ENCODE results near the gene TMEM242.

Gene TMEM242

GRCh38 chr6:157268835-157269234 lies 54.5 kb downstream of the TMEM242 start:
- no peak for DNase-seq

DNA sequence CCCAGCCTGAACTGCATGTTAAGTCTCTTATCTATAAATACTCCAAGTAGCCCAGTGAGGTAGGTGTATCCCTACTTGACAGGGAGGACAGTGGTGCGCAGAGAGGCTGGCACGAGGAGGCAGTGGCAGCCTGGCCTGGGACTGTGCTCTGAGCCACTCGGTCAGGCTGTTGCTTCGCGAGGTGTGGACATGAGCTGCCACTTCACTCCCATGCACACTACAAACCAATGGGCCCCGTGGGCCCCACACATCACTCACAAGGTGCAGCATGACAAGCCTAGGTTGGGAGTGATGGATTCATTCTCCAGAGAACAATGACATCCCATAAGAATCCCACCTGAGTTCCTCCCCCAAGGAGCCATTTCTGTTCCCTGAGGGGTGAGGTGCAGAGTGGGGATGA lies 54.9 kb downstream of the TMEM242 start:
- DNase-seq, result no peak

- no peak for DNase-seq
Observed at GRCh38 chr6:157267654-157268053, 55.7 kb downstream of the TMEM242 start.

DNA sequence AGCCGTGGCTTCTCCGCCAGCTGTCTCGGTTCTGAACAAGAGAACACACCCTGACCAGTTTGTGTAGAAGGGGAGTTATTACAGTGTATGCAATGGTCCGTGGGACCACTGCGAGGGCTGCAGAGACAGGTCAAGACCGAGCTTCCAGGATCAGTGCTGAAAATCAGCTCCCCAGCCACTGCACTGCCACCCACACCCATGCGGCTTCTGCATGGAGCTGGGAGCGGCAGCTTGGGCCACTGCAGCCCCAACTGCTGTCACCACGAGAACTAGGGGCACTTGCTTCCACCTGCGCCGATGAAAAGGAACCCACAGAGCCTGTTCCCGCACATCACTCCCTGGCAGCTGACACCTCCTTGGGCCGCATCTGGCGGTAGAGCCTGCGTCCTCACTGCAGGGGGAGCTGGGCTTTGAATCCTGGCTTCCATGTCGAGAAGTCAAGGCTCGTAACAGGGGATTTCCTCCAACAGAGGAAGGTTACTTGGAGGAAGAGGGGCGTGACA lies 56.2 kb downstream of the TMEM242 start:
- no peak for DNase-seq

- no peak for DNase-seq
Observed at GRCh38 chr6:157266274-157267101, 56.8 kb downstream of the TMEM242 start.

- no peak for DNase-seq
Observed at GRCh38 chr6:157265635-157266034, 57.7 kb downstream of the TMEM242 start.

DNA sequence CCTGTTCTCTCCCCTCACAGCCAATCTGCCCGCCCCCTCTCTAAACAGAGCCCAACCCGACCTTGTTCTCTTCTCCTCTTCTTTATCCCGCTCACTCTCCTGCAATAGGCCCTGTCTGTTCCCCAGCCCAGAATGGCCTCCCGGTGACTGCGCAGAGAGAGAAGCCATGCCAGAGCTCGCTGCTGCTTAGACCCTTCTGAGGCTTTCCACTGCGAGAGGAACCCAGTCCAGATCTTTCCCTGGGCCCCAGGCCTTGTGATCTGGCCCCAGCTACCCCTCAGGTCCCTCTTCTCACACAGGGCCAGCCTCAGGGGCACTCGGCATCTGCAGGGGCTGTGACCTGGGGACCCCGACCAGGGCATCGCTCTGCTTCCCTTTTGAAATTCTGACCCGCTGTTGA lies 58.1 kb downstream of the TMEM242 start:
- DNase-seq, result no peak

GRCh38 chr6:157264701-157265100 lies 58.6 kb downstream of the TMEM242 start:
- no peak for DNase-seq

DNA sequence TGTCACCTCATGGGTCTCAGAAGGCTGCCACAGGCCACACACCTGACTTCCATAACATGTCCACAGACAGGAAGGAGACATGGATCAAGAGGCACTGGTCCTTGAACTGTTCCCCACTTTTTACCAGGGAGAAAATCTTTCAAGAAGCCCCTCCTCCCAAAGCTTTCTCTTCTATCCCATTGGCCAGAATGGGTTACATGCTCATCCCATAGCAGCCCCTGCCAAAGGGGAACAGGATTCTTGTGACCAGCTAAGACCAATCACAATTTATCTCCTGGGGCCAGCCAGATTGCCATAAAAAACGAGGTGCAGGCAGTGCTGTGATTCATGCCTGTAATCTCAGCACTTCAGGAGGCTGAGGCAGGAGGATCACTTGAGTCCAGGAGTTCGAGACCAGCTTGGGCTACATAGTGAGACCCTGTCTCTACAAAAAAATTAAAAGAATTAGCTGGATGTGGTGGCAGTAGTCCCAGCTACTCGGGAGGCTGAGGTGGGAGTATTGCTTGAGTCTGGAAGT lies 59.4 kb downstream of the TMEM242 start:
- DNase-seq, result no peak

DNA sequence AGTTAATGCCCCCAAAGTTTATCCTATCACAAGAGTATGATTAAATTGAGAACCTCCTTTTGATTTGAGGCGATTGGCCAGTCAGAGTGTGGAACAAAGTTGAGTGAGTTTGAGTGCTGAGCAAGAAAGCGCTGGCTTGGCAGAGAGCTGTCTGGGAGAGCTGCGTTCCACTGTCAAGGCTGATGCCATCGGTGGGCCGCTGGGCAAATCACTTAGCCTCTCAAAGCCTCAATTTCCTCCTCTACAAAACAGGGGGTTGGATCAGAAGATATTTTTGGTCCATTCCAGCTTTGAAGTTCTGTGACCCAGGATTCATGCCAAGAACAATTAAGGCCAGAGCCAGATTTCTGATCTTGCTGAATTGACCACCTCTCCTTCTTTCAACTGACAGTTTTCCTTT lies 60.2 kb downstream of the TMEM242 start:
- no peak for DNase-seq

- no peak for DNase-seq
Observed at GRCh38 chr6:157261606-157262005, 61.7 kb downstream of the TMEM242 start.

DNA sequence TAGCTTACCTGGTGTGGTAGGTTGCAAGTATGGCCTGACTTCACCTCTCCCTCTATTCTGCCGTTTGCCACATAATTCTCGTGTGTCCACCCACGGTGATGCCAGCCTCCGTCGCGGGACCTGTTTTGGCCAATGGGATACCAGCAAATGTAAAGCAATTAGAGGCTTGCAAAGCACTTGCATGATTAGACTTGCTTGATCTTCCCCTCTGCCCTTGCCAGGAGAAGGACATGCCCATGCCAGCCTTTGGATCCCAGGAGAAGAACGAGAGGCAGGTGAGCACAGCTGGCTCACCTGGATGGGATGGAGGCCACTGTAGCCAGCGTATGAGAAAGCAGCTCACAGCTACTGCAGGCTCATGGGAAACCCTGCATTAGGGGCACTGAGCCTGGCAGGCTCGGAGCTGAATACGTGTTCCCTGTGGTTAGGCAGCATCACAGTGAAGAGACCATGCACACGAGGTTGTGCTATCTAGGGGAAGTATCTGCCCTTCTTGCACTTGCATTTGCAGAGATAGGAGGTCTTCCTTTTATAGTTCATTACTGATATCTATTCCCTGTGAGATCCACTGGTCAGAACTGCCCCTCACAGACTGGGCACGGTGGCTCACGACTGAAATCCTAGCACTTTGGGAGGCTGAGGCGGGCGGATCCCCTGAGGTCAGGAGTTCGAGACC lies 62.4 kb downstream of the TMEM242 start:
- DNase-seq, result no peak

DNA sequence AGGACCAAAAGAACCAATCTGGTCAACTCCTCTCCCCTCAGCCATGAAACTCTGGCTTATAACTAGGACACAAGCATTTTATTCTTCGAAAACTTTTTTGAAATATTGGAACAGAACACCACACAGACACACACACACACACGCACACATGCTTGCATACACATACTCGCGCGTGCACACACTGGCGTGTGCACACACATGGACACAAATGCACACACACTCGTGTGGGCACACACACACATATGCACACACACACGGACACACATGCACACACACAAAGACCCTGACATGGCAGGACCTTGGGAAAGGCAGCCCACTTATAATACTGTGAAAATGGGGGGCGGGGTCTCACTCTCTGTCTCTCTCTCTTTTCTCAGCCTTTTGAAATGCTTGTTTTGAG lies 63.9 kb downstream of the TMEM242 start:
- no peak for DNase-seq

- DNase-seq, result no peak
Observed at GRCh38 chr6:157258878-157259277, 64.4 kb downstream of the TMEM242 start.

DNA sequence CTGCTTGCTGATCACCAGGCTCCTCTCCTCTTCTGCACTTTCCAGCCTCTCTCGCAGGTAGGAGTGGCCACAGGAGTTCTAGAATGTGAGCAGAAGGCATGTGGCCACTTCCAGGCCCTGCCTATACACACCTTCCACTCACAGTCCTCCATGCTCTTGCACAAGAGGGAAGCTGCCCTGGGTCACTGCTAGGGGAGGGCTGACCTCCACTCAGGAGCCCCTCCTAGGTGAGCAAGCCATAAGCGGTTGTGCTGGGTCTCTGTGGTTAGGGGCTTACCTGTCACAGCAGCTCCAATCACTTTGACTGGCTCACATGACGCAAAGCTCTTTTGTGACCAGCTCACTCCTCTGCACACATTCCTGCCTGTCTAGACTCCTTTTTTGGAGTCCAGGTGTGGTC lies 68.2 kb downstream of the TMEM242 start:
- DNase-seq, result no peak

GRCh38 chr6:157254538-157254937 lies 68.8 kb downstream of the TMEM242 start:
- DNase-seq, result no peak

- DNase-seq, result no peak
Observed at GRCh38 chr6:157253699-157254098, 69.6 kb downstream of the TMEM242 start.

- DNase-seq, result no peak
Observed at GRCh38 chr6:157253017-157253416, 70.3 kb downstream of the TMEM242 start.

GRCh38 chr6:157251586-157252247 lies 71.6 kb downstream of the TMEM242 start:
- DNase-seq, result no peak

GRCh38 chr6:157249826-157250225 lies 73.5 kb downstream of the TMEM242 start:
- no peak for DNase-seq

DNA sequence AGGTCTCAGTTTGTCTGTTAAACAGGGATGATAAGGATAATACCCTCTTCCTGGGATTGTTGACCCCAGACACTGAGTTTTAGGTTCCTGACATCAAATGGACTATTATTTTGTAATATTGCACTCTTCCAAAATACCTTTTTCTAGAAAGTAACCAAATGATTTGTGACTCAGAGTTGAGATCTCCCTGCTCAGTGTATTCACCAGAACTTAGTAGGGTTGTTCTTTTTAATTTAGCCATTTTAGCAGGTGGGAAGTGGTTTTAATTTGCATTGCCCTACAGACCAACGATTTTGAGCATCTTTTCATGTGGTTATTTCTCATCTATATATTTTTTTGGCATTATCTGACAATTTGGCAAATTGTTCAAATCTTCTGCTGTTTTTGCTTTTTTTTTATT lies 75.1 kb downstream of the TMEM242 start:
- DNase-seq, result no peak

DNA sequence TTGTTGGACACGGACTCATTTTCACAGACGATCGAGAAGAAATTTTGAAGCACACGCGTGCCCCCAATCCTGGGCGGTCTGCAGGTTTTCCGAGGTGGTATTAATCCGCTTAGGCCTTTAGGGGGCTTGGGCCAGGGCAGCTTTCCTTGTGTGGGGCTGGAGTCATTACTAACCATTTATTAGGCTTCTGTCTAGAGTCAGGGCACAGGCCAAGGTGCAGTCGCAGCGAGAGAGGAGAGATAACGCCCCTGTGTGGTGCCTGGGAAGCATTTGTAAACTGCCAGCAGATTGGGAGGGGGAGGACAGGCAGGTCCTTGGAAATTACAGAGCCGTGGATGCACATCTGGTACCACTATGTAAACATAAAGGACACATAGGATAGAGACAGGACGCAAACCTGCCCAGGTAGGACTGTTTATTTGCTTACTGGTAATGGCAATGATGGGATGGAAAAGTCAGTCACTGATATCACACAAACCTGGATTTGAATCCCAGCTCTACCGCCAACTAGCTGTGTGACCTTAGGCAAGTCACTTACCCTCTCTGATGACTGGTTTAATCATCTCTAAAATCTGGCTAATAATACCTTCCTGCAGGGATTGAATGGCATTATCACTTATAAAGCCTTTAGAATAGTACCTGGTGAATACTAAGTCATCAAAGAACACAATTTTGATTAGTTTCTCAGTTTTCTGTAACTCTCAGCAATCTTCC lies 76.4 kb downstream of the TMEM242 start:
- DNase-seq, result no peak

Data from activated CD4-positive, alpha-beta T cell treated with anti-CD3 and anti-CD28 coated beads, Interleukin-2, amount 50 U/mL, for 48 hours (primary cell).